Measurements from ENCODE around the gene RNASE4.

The RNASE4 gene

DNA sequence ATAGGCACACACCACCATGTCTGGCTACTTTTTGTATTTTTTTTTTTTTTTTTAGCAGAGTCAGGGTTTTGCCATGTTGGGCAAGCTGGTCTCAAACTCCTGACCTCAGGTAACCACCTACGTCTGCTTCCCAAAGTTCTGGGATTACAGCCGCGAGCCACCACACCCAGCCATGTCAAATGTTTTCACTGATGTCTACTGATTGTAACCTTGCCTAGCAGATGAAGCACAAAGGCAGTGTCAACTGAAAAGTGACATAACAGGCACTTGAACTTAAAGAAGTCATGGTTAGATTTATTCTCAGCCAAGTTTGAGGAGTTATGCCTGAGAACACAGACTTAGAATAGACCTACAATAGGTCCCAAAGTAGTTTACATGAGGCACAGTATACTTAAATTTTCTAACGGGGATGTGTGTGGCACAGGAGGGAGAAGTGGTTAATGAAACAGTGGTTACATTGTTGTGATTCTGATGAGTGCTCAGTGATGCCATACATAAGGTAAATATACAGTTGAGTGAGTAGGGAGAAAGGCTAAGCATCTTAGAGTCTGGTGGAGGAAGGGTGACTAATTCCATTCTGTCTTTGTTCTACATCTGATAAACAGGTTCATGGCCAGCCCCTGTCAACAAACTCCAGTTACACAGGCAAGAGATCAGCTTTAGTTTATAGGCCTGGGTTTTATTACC, 12.6 kb upstream of the RNASE4 start:
- POLR2A ChIA-PET: no interaction called here
- 91% methylated on average over 4 of the region's 4 CpGs for WGBS (ENCODE audit: insufficient coverage)
- no peaks in the 10 kb centered on the region for H3K27me3 ChIP-seq (replicated peaks in 2 of 5; ENCODE audit: control insufficient read depth in 4 of 5, insufficient read depth in 5 of 5, low read length in 4 of 5)

DNA sequence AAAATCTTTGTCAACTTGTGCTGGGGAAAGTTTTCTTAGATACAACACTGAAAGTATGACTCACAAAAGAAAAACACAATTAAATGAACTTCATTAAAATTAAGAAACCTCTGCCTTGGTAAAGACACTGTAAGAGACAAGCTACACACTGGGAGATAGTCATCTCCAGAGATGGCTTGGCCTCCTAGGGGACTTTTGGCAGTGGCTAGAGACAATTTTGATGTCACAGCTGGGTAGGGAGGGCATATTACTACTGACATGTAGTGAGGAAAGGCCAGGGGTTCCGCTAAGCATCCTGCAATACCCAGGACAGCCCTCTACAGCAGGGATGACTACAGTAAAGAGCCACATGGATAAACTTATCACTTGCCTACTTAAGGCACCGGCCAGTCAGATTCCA, 8.7 kb upstream of the RNASE4 start:
- WGBS (ENCODE audit: insufficient coverage): 100% methylated on average over 2 of the region's 2 CpGs

More for the DNA sequence above, 12.6 kb upstream of the RNASE4 start:
- CTCF ChIA-PET: interaction anchor here (2.9 kb wide), 1 partner anchor 12 kb away, joined by 16 read pairs; no protein-coding TSS in a partner anchor
- H3K4me1 ChIP-seq (ENCODE audit: control extremely low read depth in 1 of 4, control insufficient read depth in 4 of 4, insufficient read depth in 4 of 4, low read length in 3 of 4): peaks cover 0 to 16% (median 5%) of the 10 kb centered on the region in 4 experiments
- no peaks in the 10 kb centered on the region for H3K36me3 ChIP-seq (ENCODE audit: control insufficient read depth in 4 of 4, insufficient read depth in 4 of 4, low read length in 3 of 4)
- H3K4me3 ChIP-seq (ENCODE audit: control insufficient read depth in 1 of 7, extremely low read depth in 1 of 7, insufficient read depth in 4 of 7, low read depth in 2 of 7, low read length in 6 of 7): no peak overlapping the region
- DNase-seq: no peak
- H3K9me3 ChIP-seq (ENCODE audit: control extremely low read depth in 1 of 5, control insufficient read depth in 4 of 5, insufficient read depth in 2 of 5, low read depth in 1 of 5, low read length in 4 of 5): no peaks in the 10 kb centered on the region
- H3K27ac ChIP-seq (ENCODE audit: insufficient read depth in 1 of 2, low read depth in 1 of 2, low read length in 2 of 2, poor library complexity in 1 of 2, severe bottlenecking in 2 of 2): no peak overlapping the region

DNA sequence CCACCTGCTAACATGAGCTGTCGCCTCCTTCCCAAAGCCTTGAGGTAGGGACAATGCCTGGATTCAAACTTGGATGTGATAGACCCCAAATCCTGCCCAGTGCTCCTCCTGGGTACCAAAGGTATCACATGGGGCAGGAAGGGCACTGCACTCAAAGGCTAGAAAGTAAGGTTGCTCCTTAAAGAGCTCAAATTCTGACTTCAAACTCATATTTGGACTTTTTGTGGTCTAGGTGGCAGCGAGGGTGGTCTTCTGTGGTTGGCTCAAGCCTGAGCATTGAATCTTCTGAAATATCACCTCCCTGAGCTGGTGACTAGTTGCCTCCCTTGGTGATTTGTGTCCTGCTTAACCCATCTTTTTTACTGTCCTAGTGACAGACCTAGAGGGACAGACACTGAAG, 8.3 kb upstream of the RNASE4 start:
- no peaks in the 10 kb centered on the region for H3K9me3 ChIP-seq (ENCODE audit: control extremely low read depth in 1 of 5, control insufficient read depth in 4 of 5, insufficient read depth in 2 of 5, low read depth in 1 of 5, low read length in 4 of 5)
- H3K4me3 ChIP-seq (ENCODE audit: control insufficient read depth in 1 of 7, extremely low read depth in 1 of 7, insufficient read depth in 4 of 7, low read depth in 2 of 7, low read length in 6 of 7): no peak overlapping the region
- H3K36me3 ChIP-seq (ENCODE audit: control insufficient read depth in 4 of 4, insufficient read depth in 4 of 4, low read length in 3 of 4): no peaks in the 10 kb centered on the region
- no peaks in the 10 kb centered on the region for H3K27me3 ChIP-seq (replicated peaks in 2 of 5; ENCODE audit: control insufficient read depth in 4 of 5, insufficient read depth in 5 of 5, low read length in 4 of 5)
- 100% methylated on average over 2 of the region's 2 CpGs for WGBS (ENCODE audit: insufficient coverage)
- CTCF ChIA-PET: interaction anchor here (1.3 to 7.6 kb wide), 4 partner anchors 11 to 17 kb away, joined by 4 to 39 read pairs (median 8); no protein-coding TSS in a partner anchor
- no peak for DNase-seq
- POLR2A ChIA-PET: no interaction called here
- peaks cover 9 to 16% (median 16%) of the 10 kb centered on the region in 4 experiments for H3K4me1 ChIP-seq (ENCODE audit: control extremely low read depth in 1 of 4, control insufficient read depth in 4 of 4, insufficient read depth in 4 of 4, low read length in 3 of 4)
- H3K27ac ChIP-seq (ENCODE audit: insufficient read depth in 1 of 2, low read depth in 1 of 2, low read length in 2 of 2, poor library complexity in 1 of 2, severe bottlenecking in 2 of 2): no peak overlapping the region

More for the DNA sequence above, 8.7 kb upstream of the RNASE4 start:
- Histone ChIP-seq H3K4me1 (ENCODE audit: control extremely low read depth in 1 of 4, control insufficient read depth in 4 of 4, insufficient read depth in 4 of 4, low read length in 3 of 4) (peaks cover 5 to 12% (median 12%) of the 10 kb centered on the region in 4 experiments), H3K27ac (ENCODE audit: insufficient read depth in 1 of 2, low read depth in 1 of 2, low read length in 2 of 2, poor library complexity in 1 of 2, severe bottlenecking in 2 of 2) (no peak overlapping the region), H3K36me3 (ENCODE audit: control insufficient read depth in 4 of 4, insufficient read depth in 4 of 4, low read length in 3 of 4) (no peaks in the 10 kb centered on the region), H3K9me3 (ENCODE audit: control extremely low read depth in 1 of 5, control insufficient read depth in 4 of 5, insufficient read depth in 2 of 5, low read depth in 1 of 5, low read length in 4 of 5) (no peaks in the 10 kb centered on the region), H3K4me3 (ENCODE audit: control insufficient read depth in 1 of 7, extremely low read depth in 1 of 7, insufficient read depth in 4 of 7, low read depth in 2 of 7, low read length in 6 of 7) (no peak overlapping the region), H3K27me3 (replicated peaks in 2 of 5; ENCODE audit: control insufficient read depth in 4 of 5, insufficient read depth in 5 of 5, low read length in 4 of 5) (no peaks in the 10 kb centered on the region)
- CTCF ChIA-PET: interaction anchor here (1.3 to 7.6 kb wide), 4 partner anchors 10 to 17 kb away, joined by 4 to 39 read pairs (median 8); no protein-coding TSS in a partner anchor
- no peak for DNase-seq
- POLR2A ChIA-PET: no interaction called here

DNA sequence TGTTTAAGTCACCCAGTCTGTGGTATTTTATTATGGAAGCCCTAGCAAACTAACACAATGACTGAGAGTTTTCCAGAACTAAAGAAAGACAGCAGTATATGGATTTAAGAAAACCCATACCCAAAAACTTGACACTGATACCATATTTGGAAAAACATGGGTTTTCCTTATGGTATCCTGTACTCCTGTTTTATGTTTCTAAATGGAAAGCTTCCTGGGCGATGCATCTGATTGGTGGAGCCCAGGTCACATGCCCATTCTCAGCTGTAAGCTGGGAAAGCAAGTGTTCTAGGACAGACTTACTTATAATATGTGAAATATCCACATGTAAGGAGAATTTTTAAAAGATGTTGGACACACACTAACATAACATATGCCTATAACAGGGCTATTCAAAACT, 4.5 kb upstream of the RNASE4 start:
- Histone ChIP-seq H3K9me3 (ENCODE audit: control extremely low read depth in 1 of 5, control insufficient read depth in 4 of 5, insufficient read depth in 2 of 5, low read depth in 1 of 5, low read length in 4 of 5) (no peaks in the 10 kb centered on the region), H3K4me1 (ENCODE audit: control extremely low read depth in 1 of 4, control insufficient read depth in 4 of 4, insufficient read depth in 4 of 4, low read length in 3 of 4) (peaks cover 18 to 45% (median 37%) of the 10 kb centered on the region in 4 experiments), H3K36me3 (ENCODE audit: control insufficient read depth in 4 of 4, insufficient read depth in 4 of 4, low read length in 3 of 4) (no peaks in the 10 kb centered on the region), H3K27me3 (replicated peaks in 2 of 5; ENCODE audit: control insufficient read depth in 4 of 5, insufficient read depth in 5 of 5, low read length in 4 of 5) (no peaks in the 10 kb centered on the region), H3K4me3 (ENCODE audit: control insufficient read depth in 1 of 7, extremely low read depth in 1 of 7, insufficient read depth in 4 of 7, low read depth in 2 of 7, low read length in 6 of 7) (peak overlapping the region in 1 of 7 experiments; percentile 84), H3K27ac (ENCODE audit: insufficient read depth in 1 of 2, low read depth in 1 of 2, low read length in 2 of 2, poor library complexity in 1 of 2, severe bottlenecking in 2 of 2) (no peak overlapping the region)
- WGBS (ENCODE audit: insufficient coverage): no CpG with 5 or more reads among the region's 1 CpG
- no peak for DNase-seq
- CTCF ChIA-PET: interaction anchor here (0.6 to 9.0 kb wide), 9 partner anchors 11 to 409 kb away, joined by 3 to 73 read pairs (median 14); no protein-coding TSS in a partner anchor
- POLR2A ChIA-PET: interaction anchor here (1.2 kb wide), 1 partner anchor 337 kb away, joined by 3 read pairs; the partner anchor contains the start of gene PARP2

DNA sequence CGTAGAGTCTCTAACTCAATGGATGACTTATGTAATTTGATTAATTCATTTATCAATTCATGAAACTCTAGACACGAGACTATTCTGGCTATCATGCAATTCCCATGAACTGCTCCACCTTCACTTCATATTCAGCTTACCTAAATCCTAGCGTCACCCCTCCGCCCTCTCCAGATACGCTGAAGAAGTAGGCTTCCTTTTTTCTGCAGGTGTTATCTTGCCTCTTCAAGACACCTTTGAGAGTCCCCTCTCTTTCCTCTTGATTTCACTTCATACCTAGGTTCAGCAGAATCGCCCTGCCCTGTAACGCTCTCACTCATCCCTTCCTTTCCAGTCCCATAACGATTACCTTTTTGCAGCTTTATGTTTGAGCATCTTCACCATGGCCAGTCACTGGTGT, 4.0 kb upstream of the RNASE4 start:
- Histone ChIP-seq H3K4me1 (ENCODE audit: control extremely low read depth in 1 of 4, control insufficient read depth in 4 of 4, insufficient read depth in 4 of 4, low read length in 3 of 4) (peaks cover 23 to 49% (median 41%) of the 10 kb centered on the region in 4 experiments), H3K27me3 (replicated peaks in 2 of 5; ENCODE audit: control insufficient read depth in 4 of 5, insufficient read depth in 5 of 5, low read length in 4 of 5) (no peaks in the 10 kb centered on the region), H3K9me3 (ENCODE audit: control extremely low read depth in 1 of 5, control insufficient read depth in 4 of 5, insufficient read depth in 2 of 5, low read depth in 1 of 5, low read length in 4 of 5) (no peaks in the 10 kb centered on the region), H3K4me3 (ENCODE audit: control insufficient read depth in 1 of 7, extremely low read depth in 1 of 7, insufficient read depth in 4 of 7, low read depth in 2 of 7, low read length in 6 of 7) (peak overlapping the region in 3 of 7 experiments; percentile 84 to 98 (median 87)), H3K36me3 (ENCODE audit: control insufficient read depth in 4 of 4, insufficient read depth in 4 of 4, low read length in 3 of 4) (no peaks in the 10 kb centered on the region), H3K27ac (ENCODE audit: insufficient read depth in 1 of 2, low read depth in 1 of 2, low read length in 2 of 2, poor library complexity in 1 of 2, severe bottlenecking in 2 of 2) (no peak overlapping the region)
- WGBS (ENCODE audit: insufficient coverage): 75% methylated on average over 6 of the region's 8 CpGs
- CTCF ChIA-PET: interaction anchor here (0.6 to 9.0 kb wide), 8 partner anchors 11 to 197 kb away, joined by 3 to 73 read pairs (median 20); no protein-coding TSS in a partner anchor
- DNase-seq: no peak
- POLR2A ChIA-PET: interaction anchor here (1.2 kb wide), 1 partner anchor 337 kb away, joined by 3 read pairs; the partner anchor contains the start of gene PARP2

DNA sequence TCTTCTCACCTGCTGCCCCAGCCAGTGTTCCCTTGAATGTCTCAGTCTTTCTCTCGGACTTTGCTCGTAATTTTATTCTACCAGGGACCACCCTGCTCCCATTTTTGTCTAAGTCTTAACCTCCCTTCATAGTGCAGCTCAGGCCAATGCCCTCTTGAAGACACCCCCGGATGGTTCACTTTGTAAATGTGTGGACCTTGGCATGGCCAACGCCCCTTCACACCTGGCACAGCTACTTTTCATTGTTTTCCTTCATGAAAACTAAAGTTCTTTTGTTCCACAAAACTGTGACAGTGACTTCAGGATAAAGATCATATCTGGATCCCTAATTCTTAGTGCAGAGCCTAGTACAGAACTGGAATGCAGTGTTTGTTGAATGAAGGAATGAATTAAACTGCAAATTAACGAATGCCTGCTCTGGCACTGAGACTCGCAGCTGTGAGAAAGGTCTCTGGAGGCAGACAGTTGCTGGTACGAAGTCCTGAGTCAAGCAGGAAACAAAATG, 3.5 kb upstream of the RNASE4 start:
- H3K4me1 ChIP-seq (ENCODE audit: control extremely low read depth in 1 of 4, control insufficient read depth in 4 of 4, insufficient read depth in 4 of 4, low read length in 3 of 4): peaks cover 24 to 50% (median 41%) of the 10 kb centered on the region in 4 experiments
- no peaks in the 10 kb centered on the region for H3K36me3 ChIP-seq (ENCODE audit: control insufficient read depth in 4 of 4, insufficient read depth in 4 of 4, low read length in 3 of 4)
- no peaks in the 10 kb centered on the region for H3K27me3 ChIP-seq (replicated peaks in 2 of 5; ENCODE audit: control insufficient read depth in 4 of 5, insufficient read depth in 5 of 5, low read length in 4 of 5)
- ChIA-PET POLR2A (interaction anchor here (0.6 to 1.2 kb wide), 2 partner anchors 18 to 338 kb away, joined by 3 read pairs; partner anchors contain the start of gene PARP2), CTCF (interaction anchor here (0.6 to 9.0 kb wide), 13 partner anchors 10 to 196 kb away, joined by 3 to 73 read pairs (median 6); no protein-coding TSS in a partner anchor)
- no peak for DNase-seq
- H3K4me3 ChIP-seq (ENCODE audit: control insufficient read depth in 1 of 7, extremely low read depth in 1 of 7, insufficient read depth in 4 of 7, low read depth in 2 of 7, low read length in 6 of 7): peak overlapping the region in 6 of 7 experiments; percentile 84 to 99 (median 89)
- no peaks in the 10 kb centered on the region for H3K9me3 ChIP-seq (ENCODE audit: control extremely low read depth in 1 of 5, control insufficient read depth in 4 of 5, insufficient read depth in 2 of 5, low read depth in 1 of 5, low read length in 4 of 5)
- WGBS (ENCODE audit: insufficient coverage): 8% methylated on average over 7 of the region's 7 CpGs
- H3K27ac ChIP-seq (ENCODE audit: insufficient read depth in 1 of 2, low read depth in 1 of 2, low read length in 2 of 2, poor library complexity in 1 of 2, severe bottlenecking in 2 of 2): peak overlapping the region in 1 of 2 experiments; percentile 67
